Measurements from ENCODE around the gene MRPL20. TPM values are rescaled to one million over a fixed set of nuclear protein-coding genes. Genes with fewer than 3 reads are reported as not detected.

The MRPL20 gene
- total and polyA plus RNA-seq, 2 donors (not counting 3 experiments of a cell fraction or from before 2014, with no cell fraction given) = 134 to 152 TPM

- dilution Hi-C loops (cut with MboI; ENCODE audit: extremely low pct_ligation_motif_present, low sequenced_read_pairs) = no loop called here
- no peaks in the 10 kb centered on the region for H3K9me1 ChIP-seq (replicated peaks; ENCODE audit: control insufficient read depth, extremely low read depth, insufficient read depth, low read length)
- H3K4me1 ChIP-seq (ENCODE audit: control insufficient read depth, extremely low read depth, insufficient read depth, low read length) = no peaks in the 10 kb centered on the region
- no peak overlapping the region for H2AFZ ChIP-seq (ENCODE audit: low read depth, low read length)
- H3K4me3 ChIP-seq (replicated peaks in 1 of 3; ENCODE audit: insufficient read depth in 1 of 3, low read depth in 1 of 3, low read length in 3 of 3) = no peak overlapping the region
- no peak overlapping the region for H3K9ac ChIP-seq (replicated peaks; ENCODE audit: extremely low read depth, insufficient read depth, low read length)
- CTCF ChIA-PET = no interaction called here
- DNase-seq (ENCODE audit: low read depth, low spot score) = no peak
- peak; percentile 62 for FAIRE-seq
- no peak overlapping the region for H3K27ac ChIP-seq (ENCODE audit: insufficient read depth, low read depth, low read length)
- POLR2A ChIA-PET = no interaction called here
- TF ChIP-seq EZH2 (IDR thresholded peaks at IDR 0.05; ENCODE audit: borderline replicate concordance, low read depth, low read length, severe bottlenecking) = no peak
- no peak for TF ChIP-seq MYC (IDR thresholded peaks at IDR 0.05; ENCODE audit: low read depth, low read length)
- no peak for TF ChIP-seq POLR2AphosphoS5 (IDR thresholded peaks at IDR 0.05; ENCODE audit: insufficient read depth, low read depth, low read length)
- no peak for TF ChIP-seq POLR2A (IDR thresholded peaks at IDR 0.05; ENCODE audit: low read depth, low read length)
- no peak for TF ChIP-seq FOS (IDR thresholded peaks at IDR 0.05; ENCODE audit: borderline replicate concordance, insufficient read depth, low read length)
- TF ChIP-seq GATA2 (IDR thresholded peaks at IDR 0.05; ENCODE audit: insufficient read depth, insufficient read length, low read depth, low read length) = peak; percentile 21
- no peak for TF ChIP-seq MAX (IDR thresholded peaks at IDR 0.05; ENCODE audit: insufficient read depth, insufficient read length)
- no peaks in the 10 kb centered on the region for H3K9me3 ChIP-seq (replicated peaks; ENCODE audit: control insufficient read depth, insufficient read depth, low read length)
- no peaks in the 10 kb centered on the region for H4K20me1 ChIP-seq (replicated peaks; ENCODE audit: control insufficient read depth, extremely low read depth, insufficient read depth, low read length)
- no peaks in the 10 kb centered on the region for H3K36me3 ChIP-seq (ENCODE audit: control insufficient read depth in 2 of 2, extremely low read depth in 1 of 2, insufficient read depth in 2 of 2, low read length in 2 of 2)
- no peak overlapping the region for H3K4me2 ChIP-seq (ENCODE audit: insufficient read depth, low read length)
- no peaks in the 10 kb centered on the region for H3K79me2 ChIP-seq (ENCODE audit: control insufficient read depth, insufficient read depth, low read length)
- H3K27me3 ChIP-seq (ENCODE audit: control insufficient read depth in 2 of 2, insufficient read depth in 2 of 2, low read length in 2 of 2) = no peaks in the 10 kb centered on the region
- intact Hi-C loops (cut with micrococcal nuclease) = no loop called here
- BruUV-seq (replicated peaks) = no TSS peak
These were observed 46.5 kb downstream of the MRPL20 start for GRCh38 chr1:1360506-1361169.
